Dedifferentiated amniotic fluid mesenchymal stem cell (primary cell): Measurements from ENCODE around the gene KLK7.

Experiments
- DNase-seq: peaks from one replicate; pipeline ENCODE4 v3.0.0-alpha.2; 2016; ENCODE audit errors: extremely low spot score

The KLK7 gene

DNA sequence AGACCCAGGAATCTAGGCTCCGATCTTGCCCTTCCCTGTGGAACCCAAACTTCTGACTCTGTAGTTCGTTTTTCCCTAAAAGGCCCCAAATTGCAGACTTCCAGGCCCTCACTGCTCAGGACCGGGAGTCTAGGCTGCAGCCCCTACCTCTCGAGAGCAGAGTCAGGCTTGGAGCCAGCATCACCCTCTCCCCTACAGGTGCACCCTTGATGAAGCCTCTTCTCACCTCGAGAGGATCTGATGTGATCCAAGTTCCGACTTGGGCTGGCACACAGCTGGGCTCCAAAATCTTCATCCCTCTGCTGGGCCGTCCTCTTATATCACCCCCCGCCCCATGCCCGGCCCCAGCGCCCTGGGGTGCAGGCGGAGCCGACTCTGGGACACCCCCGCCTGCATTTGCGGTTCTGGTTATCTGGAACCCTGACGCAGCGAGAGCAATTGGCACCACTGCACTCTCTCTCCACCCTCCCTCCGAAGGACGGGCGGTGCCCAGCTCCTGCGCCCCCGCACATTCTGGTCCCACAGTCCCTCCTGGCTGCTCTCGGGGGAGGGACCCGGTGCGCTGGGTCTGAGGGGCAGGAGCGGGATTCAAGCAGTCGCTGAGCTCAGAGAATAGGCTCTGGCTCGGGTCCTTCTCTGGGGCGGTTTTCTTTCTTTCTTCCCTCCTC is at the start of gene KLK7:
Gene KLK7, minus strand, starts transcription at position 293 of the 668 bp plus-strand sequence. CDS start 1,518 bp downstream, outside the sequence.
- no peak for DNase-seq

- no peak for DNase-seq
Measured at GRCh38 chr19:51031880-51032225, 48.1 kb upstream of the KLK7 start.

DNA sequence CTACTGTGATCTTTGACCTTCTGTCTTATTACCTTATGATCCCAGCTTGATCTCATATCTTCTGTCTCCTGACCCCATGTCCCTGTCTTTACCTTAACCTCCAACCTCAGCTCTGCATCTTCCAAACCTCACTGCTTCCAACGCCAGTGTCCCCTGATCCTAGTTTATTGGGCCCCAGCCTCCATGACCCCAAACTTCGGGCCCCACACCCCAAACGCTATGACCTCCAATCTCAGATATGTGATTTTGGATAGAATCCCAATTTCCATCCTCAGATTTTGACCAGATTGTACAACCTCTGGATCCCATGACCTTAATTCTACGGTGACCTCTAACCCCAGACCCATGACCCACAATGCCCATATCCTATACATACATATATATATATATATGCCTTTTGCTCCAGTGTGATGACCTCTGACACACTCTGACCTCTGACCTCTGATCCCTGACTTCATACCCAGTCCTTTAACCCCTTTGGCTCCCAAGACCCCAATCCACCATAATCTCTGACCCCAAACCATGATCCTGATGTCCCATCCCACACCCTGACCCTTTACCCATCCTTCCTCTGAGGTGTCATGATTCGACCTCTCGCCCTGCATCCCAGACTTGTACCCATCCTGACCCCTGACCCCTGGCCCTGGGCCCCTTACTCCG is 47.6 kb upstream of the KLK7 start:
- DNase-seq: no peak

DNA sequence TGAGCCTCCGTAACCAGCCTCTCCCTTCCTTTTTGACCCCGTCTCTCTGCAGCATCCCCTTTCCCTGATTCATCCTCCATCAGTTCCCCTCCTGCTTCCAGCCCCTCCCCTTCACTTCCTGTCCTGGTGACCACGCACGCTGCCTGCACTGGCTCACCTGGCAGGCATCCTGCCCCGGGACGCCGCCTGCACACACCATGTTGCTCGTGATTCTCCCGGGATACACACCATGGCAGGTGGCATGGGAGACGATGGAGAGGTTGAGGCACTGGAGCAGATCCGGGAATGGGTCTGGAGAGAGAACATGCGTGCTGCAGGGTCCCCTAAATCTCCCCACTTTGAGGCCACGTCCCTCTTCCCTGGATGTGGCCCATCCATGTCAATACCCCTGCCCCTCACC is 46.9 kb upstream of the KLK7 start:
- DNase-seq: no peak

GRCh38 chr19:51029718-51030117 is 46.0 kb upstream of the KLK7 start:
- no peak for DNase-seq

- DNase-seq: no peak
Measured at GRCh38 chr19:51027873-51028272, 44.2 kb upstream of the KLK7 start.

GRCh38 chr19:51027126-51027806 is 43.5 kb upstream of the KLK7 start:
- DNase-seq: no peak

DNA sequence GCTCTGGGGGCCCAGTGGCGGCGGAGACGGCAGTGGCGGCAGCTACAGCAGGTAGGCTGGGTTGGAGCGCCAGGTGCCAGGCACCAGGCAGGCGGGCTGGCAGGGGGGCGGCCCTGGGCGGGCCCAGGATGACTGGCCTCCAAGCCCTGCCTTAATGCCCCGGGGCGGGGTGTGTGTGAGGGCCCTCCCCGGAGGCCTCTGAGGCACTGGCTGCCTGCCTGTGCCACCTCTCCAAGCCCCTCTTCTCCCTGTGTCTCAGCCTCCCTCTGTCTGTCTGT is 42.8 kb upstream of the KLK7 start, which contains the start of gene KLK11:
Gene KLK11, minus strand, starts transcription at position 63 of the 278 bp plus-strand sequence. CDS start 985 bp downstream, outside the sequence.
- DNase-seq: no peak

GRCh38 chr19:51025809-51026553 is 42.3 kb upstream of the KLK7 start:
- no peak for DNase-seq

GRCh38 chr19:51025401-51025800 is 41.7 kb upstream of the KLK7 start:
- DNase-seq: no peak

GRCh38 chr19:51024924-51025323 is 41.2 kb upstream of the KLK7 start:
- DNase-seq: no peak

DNA sequence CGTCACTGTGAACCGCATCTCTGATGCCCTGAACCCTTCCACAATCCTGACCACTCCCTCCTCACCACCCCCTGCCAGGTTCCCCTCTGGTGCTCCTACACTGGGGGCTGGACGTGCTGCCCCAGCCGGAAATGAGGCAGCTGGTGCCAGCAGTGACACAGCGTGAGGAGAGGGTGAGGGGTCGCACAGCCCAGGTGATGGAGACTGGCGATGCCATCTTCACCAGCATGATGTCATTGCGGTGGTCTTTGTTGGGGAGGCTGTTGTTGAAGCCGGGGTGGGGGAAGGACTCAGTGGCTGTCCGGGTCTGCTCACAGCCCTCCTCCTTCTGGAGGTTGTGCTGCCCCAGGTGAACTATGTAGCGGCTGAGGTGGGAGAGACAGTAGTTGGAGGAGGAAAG is 40.2 kb upstream of the KLK7 start:
- no peak for DNase-seq

GRCh38 chr19:51022526-51022925 is 38.8 kb upstream of the KLK7 start:
- DNase-seq: no peak

DNA sequence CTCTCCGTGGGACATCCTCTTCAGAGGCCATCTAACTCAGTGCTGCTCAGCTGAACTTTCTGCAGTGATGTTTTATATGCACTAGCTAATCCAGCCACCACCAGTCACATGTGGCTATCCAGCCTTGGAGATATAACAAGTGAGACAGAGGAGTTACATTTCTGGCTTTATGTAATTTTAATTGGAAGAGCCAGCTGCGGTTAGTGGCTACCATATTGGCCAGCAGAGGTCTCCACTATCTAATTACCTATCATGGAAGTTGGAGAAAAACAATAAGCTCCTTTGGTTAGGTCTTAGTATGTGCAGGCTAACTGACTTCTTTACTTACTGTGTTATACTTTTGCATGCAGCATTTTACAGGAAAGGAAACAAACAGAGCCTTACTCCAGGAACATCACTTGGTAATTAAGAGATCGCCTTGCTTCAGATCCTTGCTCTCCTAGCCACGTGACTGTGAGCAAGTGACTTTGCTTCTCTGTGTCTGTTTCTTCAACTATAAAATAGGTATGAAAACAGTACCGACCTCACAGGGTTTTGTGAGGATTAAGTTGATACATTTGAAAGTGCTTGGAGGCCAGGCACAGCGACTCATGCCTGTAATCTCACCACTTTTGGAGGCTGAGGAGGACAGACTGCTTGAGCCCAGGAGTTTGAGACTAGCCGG is 37.4 kb upstream of the KLK7 start:
- DNase-seq: no peak

- DNase-seq: no peak
Measured at GRCh38 chr19:51019544-51019925, 35.8 kb upstream of the KLK7 start, which contains the start of gene KLK10. Gene KLK10 (minus strand): TSS chr19:51019709. CDS start chr19:51019130, 579 bp downstream.

- DNase-seq: no peak
Measured at GRCh38 chr19:51018745-51019543, 35.2 kb upstream of the KLK7 start.

DNA sequence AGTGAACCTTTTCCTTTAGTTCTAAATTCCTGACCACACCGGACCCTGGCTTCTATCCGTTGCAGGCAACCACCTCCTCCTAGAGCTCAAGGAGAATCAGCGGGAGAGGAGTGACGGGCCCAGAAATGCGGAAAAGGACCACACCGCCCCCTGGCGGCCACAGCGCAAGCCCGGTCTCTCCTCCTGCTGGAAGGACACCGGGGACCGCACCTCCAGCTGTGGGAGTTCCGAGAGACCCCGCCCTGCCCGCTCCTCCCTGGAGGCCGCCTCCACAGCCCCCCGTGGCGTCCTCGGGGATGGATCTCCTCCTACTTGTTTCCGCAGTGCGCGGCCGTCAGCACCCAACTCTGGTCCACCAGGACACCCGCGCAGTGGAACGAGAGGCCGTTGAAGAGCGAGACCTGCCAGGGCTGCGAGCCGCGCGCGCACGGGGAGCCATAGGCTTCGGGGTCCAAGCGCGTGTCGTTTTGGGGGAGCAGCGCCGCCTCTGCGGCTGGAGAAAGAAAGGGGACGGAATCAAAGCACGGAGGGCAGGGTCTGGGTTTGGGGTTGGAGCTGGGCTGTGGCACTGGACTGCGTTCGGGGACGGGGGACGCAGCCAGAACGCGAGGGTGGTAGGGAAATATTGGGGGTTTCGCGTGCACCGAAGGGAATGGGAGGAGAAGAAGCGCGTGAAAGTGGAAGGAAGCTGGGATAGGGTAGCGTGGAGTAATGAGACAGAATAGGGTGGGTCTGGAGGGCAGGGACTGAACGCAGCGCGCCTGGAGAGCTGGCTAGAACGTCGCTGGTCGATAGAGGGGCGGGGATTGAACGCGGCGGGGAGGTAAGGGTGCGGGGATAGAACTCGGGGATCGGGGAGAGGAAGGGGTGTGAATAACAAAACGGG is 33.3 kb upstream of the KLK7 start:
- DNase-seq: no peak

DNA sequence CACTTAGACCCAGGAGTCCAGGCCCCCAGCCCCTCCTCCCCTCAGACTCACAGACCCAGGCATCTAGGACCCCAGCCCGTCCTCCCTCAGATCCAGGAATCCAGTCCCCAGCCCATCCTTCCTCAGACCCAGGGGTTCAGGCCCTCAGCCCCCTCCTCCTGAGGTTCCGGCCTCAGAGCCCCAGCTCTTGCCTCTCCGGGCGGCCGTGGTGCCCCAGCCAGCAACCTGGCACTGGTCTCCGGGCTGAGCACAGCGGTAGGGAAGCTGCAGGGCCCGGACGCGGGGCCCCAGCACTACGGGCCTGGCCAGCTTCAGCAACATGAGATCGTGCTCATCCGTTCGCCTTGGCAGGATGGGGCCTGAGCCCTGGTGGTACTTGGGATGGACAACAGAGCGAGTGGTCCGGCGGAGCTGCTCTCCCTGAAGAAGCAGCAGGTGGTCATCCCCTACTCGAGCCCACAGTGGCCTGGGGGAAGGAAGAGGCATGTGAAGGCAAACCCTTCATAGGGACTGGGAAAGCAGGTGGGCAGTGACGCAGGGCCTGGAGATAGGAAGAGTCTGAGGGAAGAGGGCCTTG is 32.1 kb upstream of the KLK7 start:
- DNase-seq: no peak

DNA sequence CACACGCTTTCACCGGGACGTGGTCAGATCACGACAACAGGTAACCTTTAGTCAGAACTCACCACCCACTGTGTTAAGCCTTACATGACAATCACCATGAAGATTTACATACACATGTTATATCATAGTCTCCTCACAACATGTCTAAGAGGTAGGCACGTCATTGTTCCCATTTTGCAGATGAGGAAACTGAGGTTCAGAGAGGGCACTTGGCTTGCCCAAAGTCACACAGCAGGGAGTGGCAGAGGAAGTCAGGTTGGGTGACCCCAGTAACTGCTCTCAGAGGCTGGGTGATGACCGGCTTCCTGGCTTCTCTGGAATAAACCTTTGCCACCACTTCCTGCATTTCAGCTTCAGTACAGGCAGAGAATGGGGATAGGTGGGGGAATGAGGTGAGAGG is 30.5 kb upstream of the KLK7 start:
- DNase-seq: no peak
